ENCODE results near the gene LRRC40.

The LRRC40 gene

DNA sequence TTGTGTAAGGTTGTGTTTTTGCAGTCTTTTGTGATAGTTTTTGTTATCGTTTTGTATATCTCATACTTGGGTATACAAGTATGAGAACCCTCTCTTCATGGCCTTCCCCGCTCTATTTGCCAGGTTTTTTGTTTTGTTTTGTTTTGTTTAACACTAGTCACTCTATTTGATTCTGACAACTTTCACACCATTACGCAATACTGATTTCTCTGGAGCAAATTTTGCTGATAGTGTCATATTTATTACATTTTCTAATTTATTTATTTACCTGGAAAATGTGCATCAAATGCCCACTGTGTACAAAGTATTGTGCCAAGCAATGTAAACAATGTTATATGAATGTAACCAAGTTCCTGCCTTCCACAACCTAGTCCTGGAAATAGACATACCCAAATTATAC, 90.1 kb downstream of the LRRC40 start:
- DNase-seq (ENCODE audit: low spot score) = no peak

DNA sequence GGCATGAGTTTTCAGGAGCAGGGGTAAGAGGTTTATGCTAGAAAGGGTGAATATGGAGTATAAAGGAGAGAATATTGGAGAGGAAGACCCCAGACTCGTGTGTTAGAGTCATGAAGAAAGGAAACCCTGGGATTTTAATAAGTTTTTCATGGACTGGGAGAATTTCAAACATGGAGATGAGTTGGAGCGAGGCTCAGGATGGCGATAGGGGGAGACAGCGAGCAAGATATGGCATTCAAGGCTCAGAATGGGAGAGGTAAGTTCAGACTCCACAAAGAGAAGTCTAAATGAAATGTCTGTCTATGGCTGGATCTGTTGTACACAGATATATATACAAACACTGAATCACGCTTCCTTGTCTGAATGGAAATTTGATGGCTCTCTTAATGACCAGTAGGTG, 92.5 kb downstream of the LRRC40 start:
- DNase-seq (ENCODE audit: low spot score) = no peak

DNA sequence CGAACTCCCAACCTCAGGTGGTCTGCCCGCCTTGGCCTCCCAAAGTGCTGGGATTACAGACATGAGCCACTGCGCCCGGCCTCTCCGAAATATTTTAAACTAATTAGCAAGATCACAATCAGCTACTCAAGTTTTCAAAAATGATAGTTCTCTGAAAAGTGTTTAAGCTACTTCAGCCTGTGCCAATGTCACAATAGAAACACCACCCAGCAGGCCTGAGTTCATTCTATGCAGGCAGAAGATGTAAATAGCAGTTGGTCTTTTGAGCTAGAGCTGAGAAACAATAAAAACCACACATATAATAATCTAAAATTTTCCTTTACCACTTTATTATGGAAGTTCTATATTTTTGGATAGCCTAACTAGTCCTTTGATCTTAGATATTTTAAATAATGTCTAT, 96.1 kb downstream of the LRRC40 start:
- DNase-seq (ENCODE audit: low spot score) = no peak

DNA sequence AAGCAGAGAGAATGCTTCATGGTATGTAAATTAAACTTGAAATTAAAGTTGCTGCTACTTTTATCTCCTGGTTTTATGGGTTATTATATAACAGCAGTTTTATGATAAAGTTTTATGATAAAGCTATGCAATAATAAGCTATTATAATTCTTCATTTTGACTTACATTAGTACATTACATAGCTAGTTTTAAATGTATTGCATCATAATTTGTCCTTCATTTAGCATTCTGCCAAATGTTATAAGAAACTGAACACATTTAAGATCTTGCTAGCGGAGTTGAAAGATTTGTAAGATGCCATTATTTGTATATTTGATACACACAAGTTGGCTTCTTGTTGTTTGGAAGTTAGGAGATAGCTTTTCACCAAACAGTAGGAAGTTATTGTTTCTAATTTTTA, 101.6 kb downstream of the LRRC40 start:
- no peak for DNase-seq (ENCODE audit: low spot score)

DNA sequence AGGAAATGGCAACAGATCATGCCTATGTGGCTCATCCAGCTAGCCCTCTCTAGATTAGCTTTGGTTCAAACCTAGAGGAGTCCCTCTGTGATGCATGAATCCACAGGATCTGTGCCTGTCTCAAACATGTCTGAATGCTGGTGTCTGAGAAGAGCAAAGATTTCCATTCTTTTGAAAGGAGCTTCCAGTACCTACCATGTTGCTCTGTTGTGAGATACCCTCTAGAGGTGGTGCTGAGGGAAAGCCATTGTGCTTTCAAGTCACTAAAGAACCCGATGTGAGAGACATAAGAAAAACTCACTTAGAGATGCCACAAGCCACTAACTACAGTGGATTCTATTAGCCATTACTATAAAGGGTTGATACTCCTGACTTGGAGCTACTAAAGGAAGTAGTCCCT, 103.6 kb downstream of the LRRC40 start:
- no peak for DNase-seq (ENCODE audit: low spot score)

DNA sequence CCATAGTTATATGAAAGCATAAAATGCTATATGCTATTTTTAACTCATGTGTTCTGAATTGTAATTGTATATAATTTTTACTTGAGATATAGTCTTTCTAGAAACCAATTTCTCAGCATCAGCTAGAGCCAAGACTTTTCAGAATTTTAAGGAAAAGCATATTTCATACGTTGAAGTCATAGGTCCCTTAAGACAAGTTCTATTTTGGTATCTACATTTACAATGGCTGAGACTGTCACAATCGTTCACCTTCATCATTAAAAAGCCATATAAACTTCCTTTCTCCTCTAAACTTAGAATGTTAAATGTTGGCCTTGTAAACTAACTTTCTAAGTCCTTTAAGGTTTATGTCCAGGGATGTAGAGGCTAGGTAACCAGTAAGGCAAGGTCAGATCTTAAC, 104.1 kb downstream of the LRRC40 start:
- no peak for DNase-seq (ENCODE audit: low spot score)

Data from CD4-positive, alpha-beta T cell treated with Interleukin-6 at 100 ng/mL for 8 hours (primary cell).